CD8-positive, alpha-beta memory T cell (primary cell): ENCODE measurements around the gene PADI2. TPM values are rescaled to one million over a fixed set of nuclear protein-coding genes. Genes with fewer than 3 reads are reported as not detected.

Experiments used
- CTCF ChIA-PET: fragments of 350-600 bp; sonication (Branson Sonifier 250); formaldehyde crosslinking; loops from one replicate; lab custom pipeline; 2021; ENCODE audit warnings: antibody characterized with exemption; lab: Charles Lee
- POLR2A ChIA-PET: fragments of 350-600 bp; sonication (Branson Sonifier 250); formaldehyde crosslinking; loops from one replicate; lab custom pipeline; 2021; ENCODE audit warnings: antibody characterized with exemption; lab: Charles Lee
- DNase-seq, 5 donors: peaks; one replicate each; pipeline versions ENCODE4 v3.0.0 to v3.0.0-alpha.2; 2020 to 2022; ENCODE audit warnings: mixed read lengths in 1 of 5
- H3K27ac ChIP-seq: one replicate; pipeline ENCODE4 v1.7.0; 2013; ENCODE audit warnings: low read depth, mild to moderate bottlenecking, low read length, moderate library complexity
- H3K27me3 ChIP-seq: 2 replicates; pipeline ENCODE4 v1.7.0; 2013; ENCODE audit warnings: low read length, mild to moderate bottlenecking; ENCODE audit not compliant: insufficient read depth, poor library complexity, severe bottlenecking
- H3K36me3 ChIP-seq: 2 replicates; pipeline ENCODE4 v1.7.0; 2013; ENCODE audit warnings: mild to moderate bottlenecking, low read length, moderate library complexity; ENCODE audit not compliant: insufficient read depth
- H3K4me1 ChIP-seq: 2 replicates; pipeline ENCODE4 v1.7.0; 2013; ENCODE audit warnings: mild to moderate bottlenecking, low read length, moderate library complexity; ENCODE audit not compliant: insufficient read depth
- H3K4me3 ChIP-seq: 2 replicates; pipeline ENCODE4 v1.7.0; 2013; ENCODE audit warnings: mild to moderate bottlenecking, low read length
- H3K9me3 ChIP-seq: 2 replicates; pipeline ENCODE4 v1.7.0; 2013; ENCODE audit warnings: mild to moderate bottlenecking, low read length
- H3K27ac Mint-ChIP-seq, 8 donors: one replicate each; pipeline ENCODE4 v1.8.0; 2020 to 2021; ENCODE audit warnings: mixed read lengths in 8 of 8, mild to moderate bottlenecking in 6 of 8, inconsistent platforms in 3 of 8, moderate library complexity in 3 of 8
- H3K27me3 Mint-ChIP-seq, 2 donors: one replicate each; pipeline ENCODE4 v1.8.0; 2020 to 2021; ENCODE audit warnings: mixed read lengths in 2 of 2, mild to moderate bottlenecking in 1 of 2, moderate library complexity in 1 of 2
- H3K36me3 Mint-ChIP-seq, 3 donors: one replicate each; pipeline ENCODE4 v1.8.0; 2020 to 2021; ENCODE audit warnings: mixed read lengths in 3 of 3, inconsistent platforms in 1 of 3, mild to moderate bottlenecking in 1 of 3
- H3K4me1 Mint-ChIP-seq, 3 donors: one replicate each; pipeline ENCODE4 v1.8.0; 2020 to 2021; ENCODE audit warnings: mixed read lengths in 3 of 3, inconsistent platforms in 1 of 3, mild to moderate bottlenecking in 1 of 3
- H3K4me3 Mint-ChIP-seq, 7 donors: one replicate each; pipeline ENCODE4 v1.8.0; 2020 to 2021; ENCODE audit warnings: mixed read lengths in 7 of 7, mild to moderate bottlenecking in 6 of 7, moderate library complexity in 4 of 7, inconsistent platforms in 2 of 7
- H3K9me3 Mint-ChIP-seq, 5 donors: one replicate each; pipeline ENCODE4 v1.8.0; 2020 to 2022; ENCODE audit warnings: mixed read lengths in 5 of 5, mild to moderate bottlenecking in 3 of 5, moderate library complexity in 2 of 5, inconsistent platforms in 1 of 5
- polyA plus RNA-seq: library from polyadenylated mRNA; unstranded; fragments of 300-500 nt; fragmentation: Illumina TruSeq; gene quantifications from one replicate; pipeline ENCODE4 v1.2.3, GENCODE V29; 2021
- total RNA-seq, 2 experiments: library from RNA; stranded (reverse); gene quantifications; one replicate each; pipeline ENCODE4 v1.2.3, GENCODE V29; 2021

Gene PADI2
- total and polyA plus RNA-seq, 3 experiments from 2014 or later = not detected

- no peak for DNase-seq
- Mint-ChIP-seq H3K9me3 (no peaks in the 10 kb centered on the region), H3K27me3 (peaks cover 6 to 11% of the 10 kb centered on the region in 2 donors), H3K4me3 (no peak overlapping the region), H3K36me3 (no peaks in the 10 kb centered on the region), H3K27ac (peak overlapping the region in 1 of 8 donors; percentile 12), H3K4me1 (no peaks in the 10 kb centered on the region)
- Histone ChIP-seq H3K4me1 (no peaks in the 10 kb centered on the region), H3K27ac (no peak overlapping the region), H3K4me3 (no peak overlapping the region), H3K27me3 (no peaks in the 10 kb centered on the region), H3K36me3 (no peaks in the 10 kb centered on the region), H3K9me3 (no peaks in the 10 kb centered on the region)
- ChIA-PET POLR2A (no interaction called here), CTCF (no interaction called here)
Observed at GRCh38 chr1:17096584-17096983, 22.7 kb downstream of the PADI2 start.

DNA sequence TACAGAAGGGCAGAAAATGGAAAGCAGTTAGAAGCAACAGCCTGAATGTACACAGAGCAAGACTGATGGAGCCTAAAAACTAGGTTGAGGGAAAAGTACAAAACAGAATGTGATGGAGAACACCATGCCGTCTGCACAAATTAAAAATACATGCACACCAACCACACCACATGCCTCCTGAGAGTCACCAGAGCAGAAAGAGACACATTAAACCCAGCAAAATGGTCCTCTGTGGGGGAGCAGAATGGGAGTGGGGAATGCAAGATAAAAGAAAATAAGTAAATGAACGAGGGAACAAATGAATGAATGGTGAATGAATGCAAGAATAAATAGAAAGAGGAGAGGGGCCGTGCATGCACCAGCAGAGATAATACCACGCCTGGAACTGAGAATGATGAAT is 24.1 kb downstream of the PADI2 start:
- H3K27me3 ChIP-seq = no peaks in the 10 kb centered on the region
- ChIA-PET CTCF (no interaction called here), POLR2A (no interaction called here)
- Mint-ChIP-seq H3K4me3 (no peak overlapping the region), H3K27ac (no peak overlapping the region), H3K9me3 (no peaks in the 10 kb centered on the region), H3K4me1 (no peaks in the 10 kb centered on the region), H3K27me3 (peaks cover 5 to 10% of the 10 kb centered on the region in 2 donors), H3K36me3 (no peaks in the 10 kb centered on the region)
- no peak overlapping the region for H3K4me3 ChIP-seq
- H3K9me3 ChIP-seq = no peaks in the 10 kb centered on the region
- no peaks in the 10 kb centered on the region for H3K4me1 ChIP-seq
- H3K27ac ChIP-seq = no peak overlapping the region
- H3K36me3 ChIP-seq = no peaks in the 10 kb centered on the region
- DNase-seq = no peak

GRCh38 chr1:17094664-17095063 is 24.6 kb downstream of the PADI2 start:
- peaks cover 8 to 13% of the 10 kb centered on the region in 2 donors for H3K27me3 Mint-ChIP-seq
- H3K9me3 Mint-ChIP-seq = no peaks in the 10 kb centered on the region
- no peak for DNase-seq
- no peaks in the 10 kb centered on the region for H3K4me1 Mint-ChIP-seq
- Histone ChIP-seq H3K4me1 (no peaks in the 10 kb centered on the region), H3K27me3 (no peaks in the 10 kb centered on the region), H3K9me3 (no peaks in the 10 kb centered on the region), H3K36me3 (no peaks in the 10 kb centered on the region), H3K4me3 (no peak overlapping the region), H3K27ac (no peak overlapping the region)
- CTCF ChIA-PET = no interaction called here
- no peaks in the 10 kb centered on the region for H3K36me3 Mint-ChIP-seq
- POLR2A ChIA-PET = no interaction called here
- no peak overlapping the region for H3K4me3 Mint-ChIP-seq
- no peak overlapping the region for H3K27ac Mint-ChIP-seq

DNA sequence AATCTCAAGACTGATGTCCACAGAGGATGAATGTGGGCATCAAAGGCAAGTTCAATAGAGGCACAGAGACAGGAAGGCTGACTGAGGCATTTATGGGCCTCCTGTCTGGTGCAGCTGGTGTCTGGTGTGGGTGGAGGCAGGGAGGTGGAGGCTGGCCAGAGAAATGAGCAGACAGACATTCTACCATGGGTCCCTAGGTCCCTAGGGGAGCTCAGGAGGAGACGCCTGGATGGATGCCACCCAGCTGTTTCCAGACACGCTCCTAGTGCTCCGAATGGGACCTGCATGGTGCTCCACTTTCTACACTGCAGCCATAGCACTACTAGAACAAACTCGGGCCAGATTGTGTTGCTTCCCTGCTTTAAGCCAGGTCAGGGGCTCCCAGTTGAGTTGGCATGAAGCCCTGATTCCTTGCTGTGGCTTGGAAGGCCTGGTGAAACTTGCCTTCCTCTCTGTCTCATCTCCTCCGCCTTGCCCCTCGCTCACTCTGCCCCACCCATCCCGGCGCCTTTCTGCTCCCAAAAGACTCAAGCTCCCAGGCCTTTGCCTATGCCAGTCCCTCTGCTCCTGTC is 25.3 kb downstream of the PADI2 start:
- H3K27me3 ChIP-seq = no peaks in the 10 kb centered on the region
- DNase-seq = no peak
- CTCF ChIA-PET = no interaction called here
- no peaks in the 10 kb centered on the region for H3K36me3 Mint-ChIP-seq
- no peaks in the 10 kb centered on the region for H3K4me1 ChIP-seq
- H3K4me3 Mint-ChIP-seq = no peak overlapping the region
- peaks cover 8 to 13% of the 10 kb centered on the region in 2 donors for H3K27me3 Mint-ChIP-seq
- H3K4me3 ChIP-seq = no peak overlapping the region
- H3K27ac ChIP-seq = no peak overlapping the region
- POLR2A ChIA-PET = no interaction called here
- H3K4me1 Mint-ChIP-seq = no peaks in the 10 kb centered on the region
- no peaks in the 10 kb centered on the region for H3K9me3 Mint-ChIP-seq
- no peaks in the 10 kb centered on the region for H3K36me3 ChIP-seq
- H3K27ac Mint-ChIP-seq = no peak overlapping the region
- H3K9me3 ChIP-seq = no peaks in the 10 kb centered on the region

DNA sequence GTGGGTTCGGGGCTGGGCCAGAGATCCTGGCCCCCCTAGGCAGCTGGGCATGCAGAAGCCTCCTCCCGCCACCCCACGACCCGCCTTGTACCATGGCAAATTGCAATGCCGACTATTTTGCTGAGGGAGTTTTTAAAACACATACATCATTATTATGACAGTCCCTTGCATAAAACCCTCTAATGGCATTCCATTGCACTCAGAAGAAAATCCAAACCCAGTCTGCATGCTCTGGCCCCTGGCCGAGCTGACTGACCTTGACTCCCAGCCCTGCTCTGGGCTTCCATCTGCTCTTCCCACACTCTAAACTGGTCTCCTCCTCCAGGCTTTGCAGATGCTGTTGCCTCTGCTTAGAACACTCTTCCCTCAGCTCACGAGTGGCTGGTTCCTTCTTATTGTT is 28.0 kb downstream of the PADI2 start:
- no peaks in the 10 kb centered on the region for H3K9me3 ChIP-seq
- CTCF ChIA-PET = no interaction called here
- Mint-ChIP-seq H3K27ac (no peak overlapping the region), H3K4me3 (no peak overlapping the region), H3K36me3 (no peaks in the 10 kb centered on the region), H3K9me3 (no peaks in the 10 kb centered on the region), H3K4me1 (no peaks in the 10 kb centered on the region), H3K27me3 (peaks cover 4 to 18% of the 10 kb centered on the region in 2 donors)
- POLR2A ChIA-PET = no interaction called here
- no peak overlapping the region for H3K4me3 ChIP-seq
- no peaks in the 10 kb centered on the region for H3K36me3 ChIP-seq
- H3K27ac ChIP-seq = no peak overlapping the region
- H3K4me1 ChIP-seq = no peaks in the 10 kb centered on the region
- H3K27me3 ChIP-seq = no peaks in the 10 kb centered on the region
- no peak for DNase-seq

GRCh38 chr1:17089506-17089905 is 29.7 kb downstream of the PADI2 start:
- Mint-ChIP-seq H3K4me3 (no peak overlapping the region), H3K36me3 (no peaks in the 10 kb centered on the region), H3K4me1 (no peaks in the 10 kb centered on the region), H3K27me3 (peaks cover 4 to 18% of the 10 kb centered on the region in 2 donors), H3K9me3 (no peaks in the 10 kb centered on the region), H3K27ac (no peak overlapping the region)
- Histone ChIP-seq H3K27me3 (no peaks in the 10 kb centered on the region), H3K9me3 (no peaks in the 10 kb centered on the region), H3K4me3 (no peak overlapping the region), H3K36me3 (no peaks in the 10 kb centered on the region), H3K4me1 (no peaks in the 10 kb centered on the region), H3K27ac (no peak overlapping the region)
- ChIA-PET CTCF (no interaction called here), POLR2A (no interaction called here)
- no peak for DNase-seq

GRCh38 chr1:17086751-17087150 is 32.5 kb downstream of the PADI2 start:
- no peak overlapping the region for H3K4me3 ChIP-seq
- CTCF ChIA-PET = no interaction called here
- H3K27ac ChIP-seq = no peak overlapping the region
- DNase-seq = no peak
- Mint-ChIP-seq H3K4me1 (no peaks in the 10 kb centered on the region), H3K36me3 (no peaks in the 10 kb centered on the region), H3K4me3 (no peak overlapping the region), H3K27ac (no peak overlapping the region), H3K9me3 (no peaks in the 10 kb centered on the region), H3K27me3 (peaks cover 6 to 18% of the 10 kb centered on the region in 2 donors)
- H3K27me3 ChIP-seq = no peaks in the 10 kb centered on the region
- no peaks in the 10 kb centered on the region for H3K4me1 ChIP-seq
- no peaks in the 10 kb centered on the region for H3K36me3 ChIP-seq
- no peaks in the 10 kb centered on the region for H3K9me3 ChIP-seq
- POLR2A ChIA-PET = no interaction called here

DNA sequence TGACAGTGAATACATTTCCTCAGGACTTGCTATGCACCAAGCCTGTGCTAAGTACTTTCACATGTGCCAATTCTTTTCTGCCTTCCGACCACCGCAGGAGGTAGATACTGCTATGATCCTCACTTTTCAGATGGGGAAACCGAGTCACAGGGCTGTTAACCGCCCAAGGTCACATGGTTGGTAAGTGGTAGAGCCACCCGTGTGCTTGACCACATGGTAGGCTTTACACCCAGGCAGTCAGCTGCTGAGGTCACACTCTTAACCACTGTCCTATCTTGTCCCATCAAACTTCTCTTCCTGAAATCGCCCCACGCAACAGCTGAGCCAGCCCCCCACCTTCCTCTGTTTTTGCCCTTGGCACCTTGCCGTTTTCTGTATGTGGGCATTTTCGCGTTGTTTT is 34.5 kb downstream of the PADI2 start:
- H3K4me1 Mint-ChIP-seq = no peaks in the 10 kb centered on the region
- no peak for DNase-seq
- no peak overlapping the region for H3K4me3 ChIP-seq
- CTCF ChIA-PET = no interaction called here
- H3K36me3 ChIP-seq = no peaks in the 10 kb centered on the region
- H3K27ac Mint-ChIP-seq = no peak overlapping the region
- H3K27me3 ChIP-seq = no peaks in the 10 kb centered on the region
- POLR2A ChIA-PET = no interaction called here
- peaks cover 2 to 10% of the 10 kb centered on the region in 2 donors for H3K27me3 Mint-ChIP-seq
- H3K4me3 Mint-ChIP-seq = no peak overlapping the region
- H3K9me3 Mint-ChIP-seq = no peaks in the 10 kb centered on the region
- no peaks in the 10 kb centered on the region for H3K4me1 ChIP-seq
- no peak overlapping the region for H3K27ac ChIP-seq
- H3K9me3 ChIP-seq = no peaks in the 10 kb centered on the region
- no peaks in the 10 kb centered on the region for H3K36me3 Mint-ChIP-seq
